ENCODE measurements around the gene PPP2CA. TPM values are rescaled to one million over a fixed set of nuclear protein-coding genes. Genes with fewer than 3 reads are reported as not detected.

PPP2CA gene
- total RNA-seq, 1 experiment from 2014 or later: 184 TPM

DNA sequence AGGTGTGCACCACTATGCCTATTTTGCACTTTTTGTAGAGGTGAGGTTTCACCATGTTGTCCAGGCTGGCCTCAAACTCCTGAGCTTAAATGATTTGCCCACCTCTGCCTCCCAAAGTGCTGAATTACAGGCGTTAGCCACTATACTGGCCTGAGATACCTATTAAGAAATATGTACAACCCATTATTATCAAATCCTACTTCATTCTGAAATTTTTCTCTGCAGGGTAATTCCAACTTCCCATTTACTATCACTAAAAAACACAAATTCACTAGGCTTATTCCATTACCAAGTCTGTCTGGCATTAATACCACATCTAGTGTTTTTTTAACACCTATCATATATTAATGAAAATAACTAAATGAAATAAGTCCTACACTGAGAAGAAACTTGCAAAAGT lies 18.2 kb downstream of the PPP2CA start:
- Histone ChIP-seq H3K27me3 (ENCODE audit: control insufficient read depth, insufficient read depth, low read length) (no peaks in the 10 kb centered on the region), H3K27ac (ENCODE audit: low read length) (no peak overlapping the region), H3K4me3 (ENCODE audit: low read depth in 2 of 2, low read length in 2 of 2) (no peak overlapping the region), H3K4me1 (ENCODE audit: control insufficient read depth, insufficient read depth, low read length) (peaks cover 6% of the 10 kb centered on the region; the same call in 1 of the 2 replicates), H3K36me3 (ENCODE audit: control insufficient read depth, insufficient read depth, low read length) (peaks cover 7% of the 10 kb centered on the region; the same call in 1 of the 2 replicates), H3K9me3 (ENCODE audit: control insufficient read depth, insufficient read depth, low read depth, low read length) (no peaks in the 10 kb centered on the region)
- CTCF ChIA-PET: no interaction called here
- no TSS peak for BruUV-seq (replicated peaks)
- TF ChIP-seq, protein P1, sequence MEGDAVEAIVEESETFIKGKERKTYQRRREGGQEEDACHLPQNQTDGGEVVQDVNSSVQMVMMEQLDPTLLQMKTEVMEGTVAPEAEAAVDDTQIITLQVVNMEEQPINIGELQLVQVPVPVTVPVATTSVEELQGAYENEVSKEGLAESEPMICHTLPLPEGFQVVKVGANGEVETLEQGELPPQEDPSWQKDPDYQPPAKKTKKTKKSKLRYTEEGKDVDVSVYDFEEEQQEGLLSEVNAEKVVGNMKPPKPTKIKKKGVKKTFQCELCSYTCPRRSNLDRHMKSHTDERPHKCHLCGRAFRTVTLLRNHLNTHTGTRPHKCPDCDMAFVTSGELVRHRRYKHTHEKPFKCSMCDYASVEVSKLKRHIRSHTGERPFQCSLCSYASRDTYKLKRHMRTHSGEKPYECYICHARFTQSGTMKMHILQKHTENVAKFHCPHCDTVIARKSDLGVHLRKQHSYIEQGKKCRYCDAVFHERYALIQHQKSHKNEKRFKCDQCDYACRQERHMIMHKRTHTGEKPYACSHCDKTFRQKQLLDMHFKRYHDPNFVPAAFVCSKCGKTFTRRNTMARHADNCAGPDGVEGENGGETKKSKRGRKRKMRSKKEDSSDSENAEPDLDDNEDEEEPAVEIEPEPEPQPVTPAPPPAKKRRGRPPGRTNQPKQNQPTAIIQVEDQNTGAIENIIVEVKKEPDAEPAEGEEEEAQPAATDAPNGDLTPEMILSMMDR (IDR thresholded peaks at IDR 0.05): no peak
- no peak for TF ChIP-seq SIN3A (IDR thresholded peaks at IDR 0.05; ENCODE audit: borderline replicate concordance, insufficient read depth, low read depth, low read length)
- TF ChIP-seq POLR2AphosphoS5 (IDR thresholded peaks at IDR 0.05; ENCODE audit: low read depth, low read length): no peak
- TF ChIP-seq, protein P2, sequence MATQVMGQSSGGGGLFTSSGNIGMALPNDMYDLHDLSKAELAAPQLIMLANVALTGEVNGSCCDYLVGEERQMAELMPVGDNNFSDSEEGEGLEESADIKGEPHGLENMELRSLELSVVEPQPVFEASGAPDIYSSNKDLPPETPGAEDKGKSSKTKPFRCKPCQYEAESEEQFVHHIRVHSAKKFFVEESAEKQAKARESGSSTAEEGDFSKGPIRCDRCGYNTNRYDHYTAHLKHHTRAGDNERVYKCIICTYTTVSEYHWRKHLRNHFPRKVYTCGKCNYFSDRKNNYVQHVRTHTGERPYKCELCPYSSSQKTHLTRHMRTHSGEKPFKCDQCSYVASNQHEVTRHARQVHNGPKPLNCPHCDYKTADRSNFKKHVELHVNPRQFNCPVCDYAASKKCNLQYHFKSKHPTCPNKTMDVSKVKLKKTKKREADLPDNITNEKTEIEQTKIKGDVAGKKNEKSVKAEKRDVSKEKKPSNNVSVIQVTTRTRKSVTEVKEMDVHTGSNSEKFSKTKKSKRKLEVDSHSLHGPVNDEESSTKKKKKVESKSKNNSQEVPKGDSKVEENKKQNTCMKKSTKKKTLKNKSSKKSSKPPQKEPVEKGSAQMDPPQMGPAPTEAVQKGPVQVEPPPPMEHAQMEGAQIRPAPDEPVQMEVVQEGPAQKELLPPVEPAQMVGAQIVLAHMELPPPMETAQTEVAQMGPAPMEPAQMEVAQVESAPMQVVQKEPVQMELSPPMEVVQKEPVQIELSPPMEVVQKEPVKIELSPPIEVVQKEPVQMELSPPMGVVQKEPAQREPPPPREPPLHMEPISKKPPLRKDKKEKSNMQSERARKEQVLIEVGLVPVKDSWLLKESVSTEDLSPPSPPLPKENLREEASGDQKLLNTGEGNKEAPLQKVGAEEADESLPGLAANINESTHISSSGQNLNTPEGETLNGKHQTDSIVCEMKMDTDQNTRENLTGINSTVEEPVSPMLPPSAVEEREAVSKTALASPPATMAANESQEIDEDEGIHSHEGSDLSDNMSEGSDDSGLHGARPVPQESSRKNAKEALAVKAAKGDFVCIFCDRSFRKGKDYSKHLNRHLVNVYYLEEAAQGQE (IDR thresholded peaks at IDR 0.05; ENCODE audit: insufficient read depth in 1 of 2, low read depth in 2 of 2, low read length in 1 of 2): no peak
- TF ChIP-seq TCF7L2 (IDR thresholded peaks at IDR 0.05; ENCODE audit: low read depth, low read length): no peak
- intact Hi-C loops (cut with micrococcal nuclease; ENCODE audit: unreplicated experiment): no loop called here
- no peak for ATAC-seq
- in situ Hi-C loops (cut with HindIII; ENCODE audit: low pct_unique_long_range_greater_than_20kb, low sequenced_read_pairs): no loop called here
- DNase-seq (ENCODE audit: low read depth, low spot score): no peak
- POLR2A ChIA-PET: no interaction called here

DNA sequence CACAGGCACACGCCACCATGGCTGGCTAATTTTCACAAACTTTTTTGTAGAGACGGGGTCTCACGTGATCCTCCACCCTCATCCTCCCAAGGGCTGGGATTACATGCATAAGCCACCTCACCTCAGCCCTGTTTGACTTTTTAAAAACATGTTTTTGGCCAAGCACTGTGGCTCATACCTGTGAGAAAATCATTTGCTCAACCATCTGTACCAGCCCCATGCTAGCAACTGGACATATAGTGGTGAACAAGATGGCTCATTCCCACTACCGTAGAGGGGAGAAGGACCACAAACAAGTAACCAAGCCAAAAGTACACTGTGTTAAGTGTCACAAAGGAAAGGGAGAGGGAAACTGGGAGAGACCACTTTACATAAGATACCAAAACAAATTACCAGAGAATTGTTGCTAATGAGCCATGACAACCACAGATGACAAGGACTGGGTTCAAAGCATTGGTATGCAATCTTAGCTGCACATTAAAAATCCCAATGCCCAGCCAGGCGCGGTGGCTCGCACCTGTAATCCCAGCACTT lies 19.2 kb downstream of the PPP2CA start:
- Histone ChIP-seq H3K4me1 (ENCODE audit: control insufficient read depth, insufficient read depth, low read length) (peaks cover 6% of the 10 kb centered on the region; the same call in 1 of the 2 replicates), H3K9me3 (ENCODE audit: control insufficient read depth, insufficient read depth, low read depth, low read length) (no peaks in the 10 kb centered on the region), H3K36me3 (ENCODE audit: control insufficient read depth, insufficient read depth, low read length) (peaks cover 16% of the 10 kb centered on the region; the same call in 1 of the 2 replicates), H3K27ac (ENCODE audit: low read length) (no peak overlapping the region), H3K27me3 (ENCODE audit: control insufficient read depth, insufficient read depth, low read length) (no peaks in the 10 kb centered on the region), H3K4me3 (ENCODE audit: low read depth in 2 of 2, low read length in 2 of 2) (no peak overlapping the region)
- in situ Hi-C loops (cut with HindIII; ENCODE audit: low pct_unique_long_range_greater_than_20kb, low sequenced_read_pairs): no loop called here
- no TSS peak for BruUV-seq (replicated peaks)
- DNase-seq (ENCODE audit: low read depth, low spot score) (no peak), ATAC-seq (no peak)
- TF ChIP-seq, protein P2 (IDR thresholded peaks at IDR 0.05; ENCODE audit: insufficient read depth in 1 of 2, low read depth in 2 of 2, low read length in 1 of 2): no peak
- TF ChIP-seq TCF7L2 (IDR thresholded peaks at IDR 0.05; ENCODE audit: low read depth, low read length) (no peak), SIN3A (IDR thresholded peaks at IDR 0.05; ENCODE audit: borderline replicate concordance, insufficient read depth, low read depth, low read length) (no peak), POLR2AphosphoS5 (IDR thresholded peaks at IDR 0.05; ENCODE audit: low read depth, low read length) (no peak)
- TF ChIP-seq, protein P1 (IDR thresholded peaks at IDR 0.05): no peak
- POLR2A ChIA-PET: interaction anchor here (0.6 kb wide), 1 partner anchor 19 kb away, joined by 3 read pairs; the partner anchor contains the start of gene PPP2CA
- intact Hi-C loops (cut with micrococcal nuclease; ENCODE audit: unreplicated experiment): no loop called here
- CTCF ChIA-PET: interaction anchor here (0.6 kb wide), 1 partner anchor 32 kb away, joined by 5 read pairs; no protein-coding TSS in a partner anchor
